Effector memory CD4-positive, alpha-beta T cell (primary cell): Measurements from ENCODE around the gene MED13L.
"Not testable (repeated sequence)": the region's sequence is repeated elsewhere in the genome, so short reads cannot be mapped to it uniquely, and the experiment has no call there.

Experiments
- DNase-seq, 3 donors: peaks; one replicate each; pipeline ENCODE4 v3.0.0-alpha.2; 2020
- H3K27ac ChIP-seq: 2 replicates; pipeline ENCODE4 v1.7.0; 2013; ENCODE audit warnings: mild to moderate bottlenecking, low read length, moderate library complexity; ENCODE audit not compliant: insufficient read depth, poor library complexity, severe bottlenecking
- H3K27me3 ChIP-seq: replicated peaks from 2 replicates; pipeline ENCODE4 v1.7.0; 2013; ENCODE audit warnings: mild to moderate bottlenecking, low read length; ENCODE audit not compliant: insufficient read depth, control insufficient read depth, poor library complexity, severe bottlenecking
- H3K36me3 ChIP-seq: 2 replicates; pipeline ENCODE4 v1.7.0; 2013; ENCODE audit warnings: mild to moderate bottlenecking, low read length, moderate library complexity; ENCODE audit not compliant: control insufficient read depth, insufficient read depth
- H3K4me1 ChIP-seq: 2 replicates; pipeline ENCODE4 v1.7.0; 2013; ENCODE audit warnings: low read length, mild to moderate bottlenecking; ENCODE audit not compliant: control insufficient read depth, insufficient read depth, poor library complexity, severe bottlenecking
- H3K4me3 ChIP-seq: 2 replicates; pipeline ENCODE4 v1.7.0; 2013; ENCODE audit warnings: low read length, low read depth, mild to moderate bottlenecking; ENCODE audit not compliant: insufficient read depth, poor library complexity, severe bottlenecking
- H3K9me3 ChIP-seq: 2 replicates; pipeline ENCODE4 v1.7.0; 2013; ENCODE audit warnings: mild to moderate bottlenecking, low read length, moderate library complexity; ENCODE audit not compliant: control insufficient read depth

The MED13L gene

DNA sequence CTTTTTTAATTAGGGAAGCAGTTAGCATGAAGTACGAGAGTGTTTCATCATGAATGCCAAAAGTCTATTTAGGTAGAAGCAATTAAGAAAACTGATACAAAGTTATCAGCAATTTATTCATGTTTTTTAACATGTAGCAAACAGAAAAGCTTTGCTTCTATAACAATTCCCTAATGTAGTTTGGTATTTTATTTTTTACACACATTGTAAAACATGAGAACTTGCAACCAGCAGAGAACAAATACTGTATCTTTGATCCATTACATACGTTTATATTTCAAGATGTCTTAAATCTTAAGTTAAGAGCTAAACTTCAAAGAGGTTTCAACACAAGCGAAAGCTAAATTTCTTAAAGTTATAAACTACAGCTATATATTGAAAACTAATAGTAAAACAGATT, 39.3 kb downstream of the MED13L start:
- Histone ChIP-seq H3K4me1 (peaks cover 5% of the 10 kb centered on the region), H3K27me3 (no peaks in the 10 kb centered on the region), H3K9me3 (no peaks in the 10 kb centered on the region), H3K27ac (no peak overlapping the region), H3K36me3 (no peaks in the 10 kb centered on the region), H3K4me3 (no peak overlapping the region)
- no peak for DNase-seq

- Histone ChIP-seq H3K4me3 (no peak overlapping the region), H3K9me3 (no peaks in the 10 kb centered on the region), H3K27ac (no peak overlapping the region), H3K36me3 (no peaks in the 10 kb centered on the region), H3K4me1 (peaks cover 5% of the 10 kb centered on the region), H3K27me3 (no peaks in the 10 kb centered on the region)
- DNase-seq, result no peak
These were observed 40.5 kb downstream of the MED13L start for GRCh38 chr12:116236976-116237375.

DNA sequence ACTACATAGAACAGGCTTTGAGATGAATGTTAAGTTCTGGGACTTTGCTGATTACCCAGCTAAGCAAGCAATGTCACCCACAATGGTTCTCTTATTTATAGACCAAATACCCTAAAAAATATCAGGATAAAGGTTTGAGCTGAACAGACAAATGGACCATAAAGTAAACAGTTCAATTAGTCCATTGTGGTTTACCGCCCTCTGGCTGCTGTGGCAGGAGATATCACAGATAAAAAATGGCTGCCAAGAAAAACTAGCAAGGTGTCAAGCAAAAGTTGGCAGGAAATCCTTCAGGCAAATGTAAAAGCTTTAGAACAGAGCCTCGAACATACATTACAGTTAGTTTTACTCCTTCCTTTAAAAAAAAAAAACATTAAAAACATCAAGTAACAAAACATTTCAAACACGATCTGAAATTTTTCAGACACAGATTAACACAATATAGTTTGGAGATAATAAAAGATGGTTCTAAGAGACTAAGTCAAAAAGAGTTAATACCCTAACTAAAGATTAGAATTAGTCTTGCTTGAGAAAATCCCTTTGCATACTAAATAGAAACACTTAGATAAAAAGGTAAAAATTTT, 41.3 kb downstream of the MED13L start:
- peak in 2 of 3 donors; percentile 15 to 16 for DNase-seq
- Histone ChIP-seq H3K27ac (peak overlapping the region; percentile 21), H3K4me1 (peaks cover 5% of the 10 kb centered on the region), H3K27me3 (no peaks in the 10 kb centered on the region), H3K36me3 (no peaks in the 10 kb centered on the region), H3K4me3 (no peak overlapping the region), H3K9me3 (no peaks in the 10 kb centered on the region)

GRCh38 chr12:116234148-116234547, 43.3 kb downstream of the MED13L start:
- not testable (repeated sequence) for DNase-seq, H3K36me3 ChIP-seq, H3K27me3 ChIP-seq, H3K27ac ChIP-seq, H3K9me3 ChIP-seq, H3K4me3 ChIP-seq, H3K4me1 ChIP-seq

GRCh38 chr12:116233669-116234068, 43.8 kb downstream of the MED13L start:
- Histone ChIP-seq H3K36me3 (no peaks in the 10 kb centered on the region), H3K4me3 (no peak overlapping the region), H3K9me3 (no peaks in the 10 kb centered on the region), H3K27ac (no peak overlapping the region), H3K4me1 (peaks cover 5% of the 10 kb centered on the region), H3K27me3 (no peaks in the 10 kb centered on the region)
- no peak for DNase-seq

GRCh38 chr12:116227811-116228210, 49.7 kb downstream of the MED13L start:
- DNase-seq, result no peak
- Histone ChIP-seq H3K36me3 (peaks cover 5% of the 10 kb centered on the region), H3K4me3 (no peak overlapping the region), H3K27me3 (no peaks in the 10 kb centered on the region), H3K4me1 (no peaks in the 10 kb centered on the region), H3K27ac (no peak overlapping the region), H3K9me3 (no peaks in the 10 kb centered on the region)

DNA sequence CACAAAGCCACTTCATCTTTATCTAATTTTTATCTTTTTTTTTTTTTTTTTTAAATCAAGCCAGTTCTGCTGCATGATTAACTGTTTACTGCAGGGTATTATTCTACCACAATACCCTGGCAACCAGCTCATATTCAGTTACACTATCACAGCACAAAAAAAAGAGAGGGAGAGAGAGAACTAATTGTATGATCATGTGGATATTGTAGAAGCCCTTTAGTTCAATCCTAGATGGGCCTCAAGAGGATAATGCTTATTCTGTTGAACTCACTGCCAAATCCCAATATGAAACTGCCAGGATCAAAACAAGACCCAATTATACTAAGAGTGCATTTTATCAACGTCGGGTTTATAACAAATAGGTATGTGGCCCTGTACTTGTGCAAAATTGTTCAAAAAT, 51.5 kb downstream of the MED13L start:
- H3K4me1 ChIP-seq, result no peaks in the 10 kb centered on the region
- H3K36me3 ChIP-seq, result peaks cover 5% of the 10 kb centered on the region
- no peak for DNase-seq
- H3K4me3 ChIP-seq, result no peak overlapping the region
- no peaks in the 10 kb centered on the region for H3K9me3 ChIP-seq
- no peaks in the 10 kb centered on the region for H3K27me3 ChIP-seq
- no peak overlapping the region for H3K27ac ChIP-seq

GRCh38 chr12:116222358-116222757, 55.1 kb downstream of the MED13L start:
- DNase-seq, result no peak
- no peaks in the 10 kb centered on the region for H3K4me1 ChIP-seq

GRCh38 chr12:116220756-116221155, 56.7 kb downstream of the MED13L start:
- no peak overlapping the region for H3K27ac ChIP-seq
- H3K36me3 ChIP-seq, result no peaks in the 10 kb centered on the region
- no peak overlapping the region for H3K4me3 ChIP-seq
- no peaks in the 10 kb centered on the region for H3K4me1 ChIP-seq
- DNase-seq, result no peak
- H3K9me3 ChIP-seq, result no peaks in the 10 kb centered on the region
- no peaks in the 10 kb centered on the region for H3K27me3 ChIP-seq

More at GRCh38 chr12:116222358-116222757, 55.1 kb downstream of the MED13L start:
- H3K9me3 ChIP-seq, result no peaks in the 10 kb centered on the region
- H3K36me3 ChIP-seq, result no peaks in the 10 kb centered on the region
- no peak overlapping the region for H3K27ac ChIP-seq
- no peak overlapping the region for H3K4me3 ChIP-seq
- H3K27me3 ChIP-seq, result no peaks in the 10 kb centered on the region

DNA sequence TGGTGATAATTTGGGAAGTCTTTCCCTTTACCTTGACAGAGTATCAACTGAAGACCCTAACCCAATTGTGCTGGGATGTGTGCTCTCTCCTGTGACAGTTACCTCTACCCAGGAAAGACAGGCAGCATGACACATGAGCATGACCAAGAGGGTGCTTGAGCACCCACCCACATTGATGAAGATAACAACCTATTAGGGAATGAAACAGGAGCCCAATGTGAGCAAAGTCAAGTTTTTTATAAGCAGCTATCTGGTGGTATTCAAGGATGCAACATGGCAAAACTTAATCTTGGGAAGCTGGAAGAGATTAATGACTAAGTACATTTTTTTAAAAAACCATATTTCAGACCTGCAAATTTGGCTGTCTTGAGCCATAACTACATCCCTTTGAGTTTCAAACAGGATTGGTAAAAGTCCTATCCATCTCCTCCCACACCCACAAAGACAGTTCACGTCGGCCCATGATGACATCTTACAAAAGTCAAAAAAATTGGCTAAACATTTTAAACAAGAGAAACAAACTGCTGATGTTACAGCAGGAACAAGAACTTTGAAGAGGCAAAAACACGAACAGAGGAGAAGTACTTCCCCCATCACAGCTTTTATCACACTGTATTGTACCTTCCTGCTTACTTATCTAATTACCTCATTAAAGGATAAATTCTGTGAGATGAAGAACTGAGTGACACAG, 60.3 kb downstream of the MED13L start:
- no peak for DNase-seq
- Histone ChIP-seq H3K4me3 (no peak overlapping the region), H3K9me3 (no peaks in the 10 kb centered on the region)

More for the DNA sequence above, 60.3 kb downstream of the MED13L start:
- Histone ChIP-seq H3K27ac (no peak overlapping the region), H3K27me3 (no peaks in the 10 kb centered on the region), H3K4me1 (peaks cover 11% of the 10 kb centered on the region), H3K36me3 (no peaks in the 10 kb centered on the region)
